Sigmoid colon (tissue), 7 donors: Measurements from ENCODE around the gene ARHGEF17. TPM values are rescaled to one million over a fixed set of nuclear protein-coding genes. Genes with fewer than 3 reads are reported as not detected.

Experiments used
- DNase-seq: peaks from one replicate; pipeline ENCODE4 v3.0.0-alpha.2; 2019
- H3K27ac ChIP-seq, 4 donors: fragments of 200-600 bp; sonication (generic); one replicate each; pipeline ENCODE4 v1.5.1; 2016 to 2019; ENCODE audit warnings: mild to moderate bottlenecking in 1 of 4
- H3K27me3 ChIP-seq, 3 donors: fragments of 200-600 bp; sonication (generic); one replicate each; pipeline ENCODE4 v1.5.1; 2019; ENCODE audit warnings: mild to moderate bottlenecking in 1 of 3
- H3K36me3 ChIP-seq, 4 donors: fragments of 200-600 bp; sonication (generic); one replicate each; pipeline ENCODE4 v1.5.1; 2016 to 2019
- H3K4me1 ChIP-seq, 4 donors: fragments of 200-600 bp; sonication (generic); one replicate each; pipeline ENCODE4 v1.5.1; 2017 to 2019
- H3K4me3 ChIP-seq, 4 donors: fragments of 200-600 bp; sonication (generic); one replicate each; pipeline ENCODE4 v1.5.1; 2017 to 2019; ENCODE audit warnings: mild to moderate bottlenecking in 2 of 4, moderate library complexity in 1 of 4
- H3K9me3 ChIP-seq, 4 donors: fragments of 200-600 bp in 3 of 4; sonication (generic) in 3 of 4; one replicate each; pipeline versions ENCODE4 v1.5.1 to v1.6.1; 2013 to 2019
- CTCF ChIP-seq, 4 experiments: fragments of 450-650 bp in 3 of 4; fragments of 200-600 bp in 1 of 4; IDR thresholded peaks; one replicate each; pipeline ENCODE4 v1.5.1; 2016 to 2019; ENCODE audit warnings: antibody characterized with exemption in 4 of 4, mild to moderate bottlenecking in 3 of 4, moderate library complexity in 2 of 4
- EP300 ChIP-seq, 4 donors: sonication (generic); formaldehyde crosslinking; IDR thresholded peaks; one replicate each; pipeline ENCODE4 v1.6.1; 2017; ENCODE audit warnings: antibody characterized with exemption in 4 of 4
- POLR2A ChIP-seq, 2 donors: fragments of 450-650 bp; IDR thresholded peaks; one replicate each; pipeline ENCODE4 v1.6.1; 2016; ENCODE audit warnings: antibody characterized with exemption in 2 of 2, mild to moderate bottlenecking in 2 of 2, moderate library complexity in 2 of 2
- POLR2AphosphoS5 ChIP-seq, 4 donors: sonication (generic); formaldehyde crosslinking; IDR thresholded peaks; one replicate each; pipeline ENCODE4 v1.6.1; 2017; ENCODE audit warnings: antibody characterized with exemption in 4 of 4
- WGBS, 2 donors: extraction: QIAGEN DNeasy Blood & Tissue Kit; methylation state at CpG; one replicate each; pipeline ENCODE4 v1.1.7; 2013; 5-methylcytosine and 5-hydroxymethylcytosine counted together
- intact Hi-C: fragments of 100-400 bp; cut with DNase I; formaldehyde crosslinking; loops from one replicate; pipeline ENCODE4 v1.15.1; 2023
- polyA plus RNA-seq, 3 donors: library from polyadenylated mRNA; stranded (reverse); fragments of 200-250 nt; gene quantifications; one replicate each; pipeline ENCODE4 v1.2.3, GENCODE V29; 2013
- total RNA-seq, 4 donors: library from RNA; depleted of rRNA; stranded (reverse); fragments of >200 nt; gene quantifications; one replicate each; pipeline ENCODE4 v1.1.0, GENCODE V29; 2016
- donor health status: healthy with polysubstance abuse.
- donor health status: Bipolar disorder and iron deficiency.
- donor health status: healthy.

ARHGEF17 gene
- total and polyA plus RNA-seq, 7 donors, result 1.8 to 104 (median 38.2) TPM

- Histone ChIP-seq H3K27ac (no peak overlapping the region), H3K27me3 (no peaks in the 10 kb centered on the region), H3K4me1 (no peaks in the 10 kb centered on the region), H3K4me3 (no peak overlapping the region), H3K9me3 (no peaks in the 10 kb centered on the region), H3K36me3 (peaks cover 0 to 6% (median 0%) of the 10 kb centered on the region in 4 donors)
- DNase-seq, result peak; percentile 58
- no peak for TF ChIP-seq POLR2AphosphoS5 (IDR thresholded peaks at IDR 0.05)
- no peak for TF ChIP-seq POLR2A (IDR thresholded peaks at IDR 0.05)
- TF ChIP-seq CTCF (IDR thresholded peaks at IDR 0.05), result no peak
- TF ChIP-seq EP300 (IDR thresholded peaks at IDR 0.05), result no peak
- WGBS, 2 donors, result 83 to 90% methylated on average over 8 of the region's 8 CpGs
- intact Hi-C loops, result no loop called here
These were observed 89.5 kb downstream of the ARHGEF17 start for GRCh38 chr11:73397468-73398131.

GRCh38 chr11:73398132-73398526 lies 90.1 kb downstream of the ARHGEF17 start:
- WGBS, 2 donors, result 60 to 81% methylated on average over 5 of the region's 5 CpGs
- no peak for DNase-seq
- intact Hi-C loops, result no loop called here

GRCh38 chr11:73398721-73399120 lies 90.6 kb downstream of the ARHGEF17 start:
- intact Hi-C loops, result no loop called here
- Histone ChIP-seq H3K4me3 (no peak overlapping the region), H3K27me3 (no peaks in the 10 kb centered on the region), H3K27ac (no peak overlapping the region), H3K36me3 (peaks cover 0 to 6% (median 0%) of the 10 kb centered on the region in 4 donors), H3K4me1 (no peaks in the 10 kb centered on the region), H3K9me3 (no peaks in the 10 kb centered on the region)
- DNase-seq, result no peak
- no peak for TF ChIP-seq POLR2AphosphoS5 (IDR thresholded peaks at IDR 0.05)
- TF ChIP-seq CTCF (IDR thresholded peaks at IDR 0.05), result no peak
- TF ChIP-seq POLR2A (IDR thresholded peaks at IDR 0.05), result no peak
- no peak for TF ChIP-seq EP300 (IDR thresholded peaks at IDR 0.05)
- 97 to 98% methylated on average over 2 of the region's 2 CpGs for WGBS, 2 donors

More at GRCh38 chr11:73398132-73398526, 90.1 kb downstream of the ARHGEF17 start:
- Histone ChIP-seq H3K4me1 (no peaks in the 10 kb centered on the region), H3K27me3 (no peaks in the 10 kb centered on the region), H3K36me3 (peaks cover 0 to 6% (median 0%) of the 10 kb centered on the region in 4 donors), H3K9me3 (no peaks in the 10 kb centered on the region), H3K4me3 (no peak overlapping the region), H3K27ac (no peak overlapping the region)
- TF ChIP-seq EP300 (IDR thresholded peaks at IDR 0.05) (no peak), POLR2A (IDR thresholded peaks at IDR 0.05) (no peak), POLR2AphosphoS5 (IDR thresholded peaks at IDR 0.05) (no peak), CTCF (IDR thresholded peaks at IDR 0.05) (no peak)

- WGBS, 2 donors, result 85 to 88% methylated on average over 6 of the region's 6 CpGs
- Histone ChIP-seq H3K27me3 (no peaks in the 10 kb centered on the region), H3K4me3 (no peak overlapping the region), H3K9me3 (no peaks in the 10 kb centered on the region), H3K36me3 (peaks cover 0 to 6% (median 0%) of the 10 kb centered on the region in 4 donors), H3K27ac (no peak overlapping the region), H3K4me1 (peaks cover 0 to 2% (median 0%) of the 10 kb centered on the region in 4 donors)
- no peak for TF ChIP-seq CTCF (IDR thresholded peaks at IDR 0.05)
- TF ChIP-seq POLR2A (IDR thresholded peaks at IDR 0.05), result no peak
- no peak for TF ChIP-seq EP300 (IDR thresholded peaks at IDR 0.05)
- TF ChIP-seq POLR2AphosphoS5 (IDR thresholded peaks at IDR 0.05), result no peak
- intact Hi-C loops, result no loop called here
- peak; percentile 59 for DNase-seq
These were observed 91.1 kb downstream of the ARHGEF17 start for GRCh38 chr11:73399159-73399590.
